ENCODE measurements around the gene APOL3.
"Not testable (repeated sequence)": the region's sequence is repeated elsewhere in the genome, so short reads cannot be mapped to it uniquely, and the experiment has no call there.

The APOL3 gene

GRCh38 chr22:36156515-36157419 is 3.8 kb downstream of the APOL3 start:
- DNase-seq (ENCODE audit: low read depth): peak; percentile 67

- DNase-seq (ENCODE audit: low read depth): no peak
Observed at GRCh38 chr22:36156119-36156514, 4.4 kb downstream of the APOL3 start.

- DNase-seq (ENCODE audit: low read depth): no peak
Observed at GRCh38 chr22:36155702-36156101, 4.9 kb downstream of the APOL3 start.

GRCh38 chr22:36154423-36154945 is 6.1 kb downstream of the APOL3 start:
- DNase-seq (ENCODE audit: low read depth): no peak

GRCh38 chr22:36153501-36154422 is 6.8 kb downstream of the APOL3 start:
- no peak for DNase-seq (ENCODE audit: low read depth)

- not testable (repeated sequence) for DNase-seq (ENCODE audit: low read depth)
Observed at GRCh38 chr22:36152821-36153220, 7.7 kb downstream of the APOL3 start.

GRCh38 chr22:36152088-36152487 is 8.5 kb downstream of the APOL3 start:
- DNase-seq (ENCODE audit: low read depth): no peak

- no peak for DNase-seq (ENCODE audit: low read depth)
Observed at GRCh38 chr22:36151006-36151595, 9.5 kb downstream of the APOL3 start.

GRCh38 chr22:36149441-36149840 is 11.1 kb downstream of the APOL3 start:
- DNase-seq (ENCODE audit: low read depth): no peak

- no peak for DNase-seq (ENCODE audit: low read depth)
Observed at GRCh38 chr22:36148411-36148810, 12.1 kb downstream of the APOL3 start.

GRCh38 chr22:36147196-36147791 is 13.3 kb downstream of the APOL3 start:
- DNase-seq (ENCODE audit: low read depth): no peak

GRCh38 chr22:36145881-36146280 is 14.7 kb downstream of the APOL3 start:
- DNase-seq (ENCODE audit: low read depth): no peak

GRCh38 chr22:36144886-36145541 is 15.5 kb downstream of the APOL3 start:
- DNase-seq (ENCODE audit: low read depth): no peak

- DNase-seq (ENCODE audit: low read depth): no peak
Observed at GRCh38 chr22:36143956-36144355, 16.6 kb downstream of the APOL3 start.

- no peak for DNase-seq (ENCODE audit: low read depth)
Observed at GRCh38 chr22:36143066-36143815, 17.3 kb downstream of the APOL3 start.

- no peak for DNase-seq (ENCODE audit: low read depth)
Observed at GRCh38 chr22:36141481-36141880, 19.1 kb downstream of the APOL3 start.

GRCh38 chr22:36138709-36139108 is 21.8 kb downstream of the APOL3 start:
- not testable (repeated sequence) for DNase-seq (ENCODE audit: low read depth)

- DNase-seq (ENCODE audit: low read depth): no peak
Observed at GRCh38 chr22:36136988-36137387, 23.6 kb downstream of the APOL3 start.

- no peak for DNase-seq (ENCODE audit: low read depth)
Observed at GRCh38 chr22:36136475-36136874, 24.1 kb downstream of the APOL3 start.

- no peak for DNase-seq (ENCODE audit: low read depth)
Observed at GRCh38 chr22:36135306-36135980, 25.1 kb downstream of the APOL3 start.

Data from activated T-cell treated with anti-CD3 and anti-CD28 coated beads for 1 hour (primary cell).